Stimulated activated CD8-positive, alpha-beta memory T cell treated with anti-CD3 and anti-CD28 coated beads, Interleukin-4, amount 100 ng/mL, for 24 hours (primary cell): ENCODE results near the gene PTPN5.
"Not testable (repeated sequence)": the region's sequence is repeated elsewhere in the genome, so short reads cannot be mapped to it uniquely, and the experiment has no call there.

ENCODE experiments used
- DNase-seq: peaks from one replicate; pipeline ENCODE4 v3.0.0-alpha.2; 2020; ENCODE audit warnings: low read depth

Gene PTPN5

GRCh38 chr11:18681949-18682348 lies 109.6 kb downstream of the PTPN5 start:
- not testable (repeated sequence) for DNase-seq
